OCI-LY3 (cell line): ENCODE measurements around the gene BAIAP3.

Experiments used
- H2AFZ ChIP-seq: fragments of 200-600, 300-600 bp; shearing (Covaris generic); 2 replicates; pipeline ENCODE4 v1.6.0; 2014; ENCODE audit warnings: antibody characterized with exemption, low read depth, low read length
- H3K27ac ChIP-seq: fragments of 200-600, 300-600 bp; sonication (generic); 2 replicates; pipeline ENCODE4 v1.5.1; 2014; ENCODE audit warnings: mild to moderate bottlenecking, low read length, moderate library complexity, mixed read lengths
- H3K27me3 ChIP-seq: fragments of 200-600, 300-600 bp; sonication (generic); 2 replicates; pipeline ENCODE4 v1.6.1; 2014; ENCODE audit warnings: low read depth, low read length, mixed read lengths
- H3K36me3 ChIP-seq: fragments of 200-600, 300-600 bp; sonication (generic); replicated peaks from 2 replicates; pipeline ENCODE3; 2014; ENCODE audit warnings: low read depth, low read length, mixed read lengths
- H3K4me1 ChIP-seq: fragments of 300-600, 200-600 bp; sonication (generic); 2 replicates; pipeline ENCODE4 v1.6.1; 2014; ENCODE audit warnings: low read length, mixed read lengths
- H3K4me2 ChIP-seq: fragments of 200-600, 300-600 bp; sonication (generic); 2 replicates; pipeline ENCODE4 v1.6.1; 2014; ENCODE audit warnings: low read length, mixed read lengths
- H3K4me3 ChIP-seq: fragments of 300-600, 200-600 bp; sonication (generic); 2 replicates; pipeline ENCODE4 v1.5.1; 2014; ENCODE audit warnings: antibody characterized with exemption, mild to moderate bottlenecking, low read length, moderate library complexity
- H3K79me2 ChIP-seq: fragments of 300-600, 200-600 bp; shearing (Covaris generic); 2 replicates; pipeline ENCODE4 v1.6.1; 2014; ENCODE audit warnings: mild to moderate bottlenecking, low read length, mixed read lengths
- H3K9ac ChIP-seq: fragments of 300-600, 200-600 bp; shearing (Covaris generic); 2 replicates; pipeline ENCODE4 v1.6.0; 2014; ENCODE audit warnings: mild to moderate bottlenecking, low read length, moderate library complexity
- H3K9me3 ChIP-seq: fragments of 200-600, 300-600 bp; shearing (Covaris generic); 2 replicates; pipeline ENCODE4 v1.6.1; 2014; ENCODE audit warnings: low read length, mixed read lengths; ENCODE audit not compliant: insufficient read depth
- H4K20me1 ChIP-seq: fragments of 200-600, 300-600 bp; sonication (generic); 2 replicates; pipeline ENCODE4 v1.6.1; 2016; ENCODE audit warnings: low read length, mixed read lengths; ENCODE audit not compliant: insufficient read depth
- EZH2phosphoT487 ChIP-seq: fragments of 200-600 bp; shearing (Covaris generic); IDR thresholded peaks from 2 replicates; pipeline ENCODE4 v1.6.1; 2018; ENCODE audit warnings: antibody characterized with exemption, mixed run types, low read depth
- TF ChIP-seq, protein P1 (sequence below): fragments of 200-600, 300-600 bp; sonication (generic); IDR thresholded peaks from 2 replicates; pipeline ENCODE4 v1.5.1; 2014; ENCODE audit warnings: antibody characterized with exemption, low read length, low read depth

Gene BAIAP3

DNA sequence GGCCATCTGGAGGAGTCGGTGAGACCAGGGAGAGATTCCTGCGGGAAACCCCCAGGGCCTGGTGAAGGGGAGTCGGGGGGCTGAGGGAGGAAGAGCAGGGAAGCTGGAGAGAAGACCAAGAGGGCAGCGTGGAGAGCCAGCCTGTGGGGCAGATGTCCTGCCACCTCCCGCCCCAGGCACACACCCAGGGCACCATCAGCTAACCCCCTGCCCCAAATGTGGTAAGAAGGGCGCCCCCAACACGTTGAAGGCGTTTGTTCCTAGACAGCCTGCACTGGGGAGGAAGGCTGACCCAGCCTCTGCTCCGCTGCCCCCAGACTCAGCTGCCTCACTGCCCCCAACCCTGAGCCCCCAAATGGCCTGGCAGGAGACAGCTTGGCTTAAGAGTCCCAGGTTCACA lies 1.3 kb downstream of the BAIAP3 start:
- H4K20me1 ChIP-seq: no peaks in the 10 kb centered on the region
- H3K27ac ChIP-seq: no peak overlapping the region
- H3K27me3 ChIP-seq: peaks cover 15% of the 10 kb centered on the region; the same call in 1 of the 2 replicates
- no peak overlapping the region for H2AFZ ChIP-seq
- TF ChIP-seq, protein P1, sequence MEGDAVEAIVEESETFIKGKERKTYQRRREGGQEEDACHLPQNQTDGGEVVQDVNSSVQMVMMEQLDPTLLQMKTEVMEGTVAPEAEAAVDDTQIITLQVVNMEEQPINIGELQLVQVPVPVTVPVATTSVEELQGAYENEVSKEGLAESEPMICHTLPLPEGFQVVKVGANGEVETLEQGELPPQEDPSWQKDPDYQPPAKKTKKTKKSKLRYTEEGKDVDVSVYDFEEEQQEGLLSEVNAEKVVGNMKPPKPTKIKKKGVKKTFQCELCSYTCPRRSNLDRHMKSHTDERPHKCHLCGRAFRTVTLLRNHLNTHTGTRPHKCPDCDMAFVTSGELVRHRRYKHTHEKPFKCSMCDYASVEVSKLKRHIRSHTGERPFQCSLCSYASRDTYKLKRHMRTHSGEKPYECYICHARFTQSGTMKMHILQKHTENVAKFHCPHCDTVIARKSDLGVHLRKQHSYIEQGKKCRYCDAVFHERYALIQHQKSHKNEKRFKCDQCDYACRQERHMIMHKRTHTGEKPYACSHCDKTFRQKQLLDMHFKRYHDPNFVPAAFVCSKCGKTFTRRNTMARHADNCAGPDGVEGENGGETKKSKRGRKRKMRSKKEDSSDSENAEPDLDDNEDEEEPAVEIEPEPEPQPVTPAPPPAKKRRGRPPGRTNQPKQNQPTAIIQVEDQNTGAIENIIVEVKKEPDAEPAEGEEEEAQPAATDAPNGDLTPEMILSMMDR: no peak
- TF ChIP-seq EZH2phosphoT487: no peak
- H3K36me3 ChIP-seq: no peaks in the 10 kb centered on the region
- no peaks in the 10 kb centered on the region for H3K79me2 ChIP-seq
- no peaks in the 10 kb centered on the region for H3K9me3 ChIP-seq
- H3K9ac ChIP-seq: no peak overlapping the region
- H3K4me2 ChIP-seq: no peak overlapping the region
- peaks cover 36% of the 10 kb centered on the region for H3K4me1 ChIP-seq
- no peak overlapping the region for H3K4me3 ChIP-seq

DNA sequence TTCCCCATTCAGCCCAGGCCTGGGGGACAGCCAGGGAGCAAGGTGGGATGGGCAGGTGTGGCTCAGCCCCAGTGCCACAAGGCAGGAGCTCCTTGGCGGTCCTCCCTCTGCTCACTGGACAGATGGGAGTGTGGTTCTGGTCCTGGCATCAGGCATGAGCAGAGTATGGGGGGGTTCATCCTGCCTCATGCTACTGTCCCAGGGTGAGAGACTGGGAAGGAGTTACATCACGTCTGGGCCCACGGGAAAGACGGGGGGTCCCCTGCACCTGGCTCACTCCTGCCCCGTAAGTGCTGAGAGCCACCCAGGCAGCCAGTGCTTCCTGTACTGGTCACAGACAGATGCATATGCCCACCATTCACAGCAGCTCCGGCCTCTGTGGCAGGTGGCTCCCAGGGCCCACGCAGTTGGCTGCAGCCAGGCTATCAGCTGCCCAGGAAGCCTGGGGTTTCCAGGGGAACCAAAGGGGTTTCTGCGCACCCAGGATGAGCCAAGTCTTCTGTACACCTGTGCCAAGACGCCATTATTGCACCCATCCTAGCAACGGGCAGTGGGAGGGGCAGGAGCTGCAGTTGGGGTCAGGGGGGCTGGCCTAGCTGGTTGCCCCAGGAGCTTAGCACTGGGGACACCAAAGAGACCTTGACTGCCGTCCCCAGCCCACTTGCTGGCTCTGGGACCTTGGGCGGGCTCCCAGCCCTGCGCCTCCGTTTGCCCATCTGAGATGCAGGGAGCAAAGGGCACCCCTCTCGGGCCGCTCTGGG lies 1.9 kb downstream of the BAIAP3 start:
- Histone ChIP-seq H3K36me3 (no peaks in the 10 kb centered on the region), H3K4me1 (peaks cover 36% of the 10 kb centered on the region), H3K79me2 (no peaks in the 10 kb centered on the region), H2AFZ (no peak overlapping the region), H3K9me3 (no peaks in the 10 kb centered on the region), H3K4me3 (no peak overlapping the region), H3K9ac (no peak overlapping the region), H3K27me3 (peaks cover 15% of the 10 kb centered on the region; the same call in 1 of the 2 replicates), H3K27ac (no peak overlapping the region), H4K20me1 (no peaks in the 10 kb centered on the region), H3K4me2 (no peak overlapping the region)
- TF ChIP-seq, protein P1: no peak
- no peak for TF ChIP-seq EZH2phosphoT487

GRCh38 chr16:1335996-1336395 lies 2.6 kb downstream of the BAIAP3 start:
- Histone ChIP-seq H3K36me3 (no peaks in the 10 kb centered on the region), H4K20me1 (no peaks in the 10 kb centered on the region), H3K27ac (no peak overlapping the region), H3K9me3 (no peaks in the 10 kb centered on the region), H3K79me2 (no peaks in the 10 kb centered on the region), H3K4me1 (peaks cover 36% of the 10 kb centered on the region), H3K27me3 (peaks cover 15% of the 10 kb centered on the region; the same call in 1 of the 2 replicates), H3K4me3 (no peak overlapping the region), H2AFZ (no peak overlapping the region), H3K4me2 (no peak overlapping the region), H3K9ac (no peak overlapping the region)
- TF ChIP-seq, protein P1: no peak
- TF ChIP-seq EZH2phosphoT487: no peak

DNA sequence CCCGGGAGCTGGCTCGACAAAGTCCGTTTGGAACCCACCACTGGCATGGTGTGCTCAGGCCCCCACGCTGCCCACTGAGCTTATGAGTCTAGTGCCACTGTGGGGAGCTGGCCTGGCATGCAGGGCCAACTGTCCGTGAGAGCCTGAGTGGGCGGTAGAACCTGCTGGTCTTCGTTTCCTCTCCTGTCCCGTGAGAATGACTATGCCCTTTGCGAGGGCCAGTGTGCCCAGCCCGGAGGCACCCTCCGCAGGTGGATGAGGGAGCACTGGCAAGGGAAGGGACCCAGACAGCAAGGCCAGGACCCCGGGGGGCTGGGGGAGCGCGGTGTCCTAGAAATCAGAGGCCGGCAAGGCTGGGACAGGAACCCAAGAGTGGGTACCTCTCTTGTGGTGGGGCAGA lies 3.2 kb downstream of the BAIAP3 start:
- Histone ChIP-seq H3K4me2 (no peak overlapping the region), H3K79me2 (no peaks in the 10 kb centered on the region), H4K20me1 (no peaks in the 10 kb centered on the region), H3K9me3 (no peaks in the 10 kb centered on the region), H3K9ac (no peak overlapping the region), H3K36me3 (no peaks in the 10 kb centered on the region), H3K27me3 (peaks cover 15% of the 10 kb centered on the region; the same call in 1 of the 2 replicates), H3K4me1 (peaks cover 32% of the 10 kb centered on the region), H3K27ac (no peak overlapping the region), H2AFZ (no peak overlapping the region), H3K4me3 (no peak overlapping the region)
- TF ChIP-seq EZH2phosphoT487: no peak
- TF ChIP-seq, protein P1: no peak
